Activated CD4-positive, alpha-beta T cell treated with anti-CD3 and anti-CD28 coated beads, Interleukin-2, amount 50 U/mL, for 4 hours (primary cell): Measurements from ENCODE around the gene AGPAT1.
"Not testable (repeated sequence)": the region's sequence is repeated elsewhere in the genome, so short reads cannot be mapped to it uniquely, and the experiment has no call there.

Experiments
- DNase-seq, 2 experiments: peaks; one replicate each; pipeline ENCODE4 v3.0.0-alpha.2; 2020

AGPAT1 gene

GRCh38 chr6:32175711-32176475 is at the start of gene AGPAT1:
TSS of gene AGPAT1 (minus strand) at chr6:32176084. CDS start at chr6:32171496, 4,588 bp downstream.
- peak; percentile 96 for DNase-seq

GRCh38 chr6:32224696-32225095 is 48.8 kb upstream of the AGPAT1 start:
- DNase-seq, result no peak

- DNase-seq, result no peak
Observed at GRCh38 chr6:32223258-32224235, 47.7 kb upstream of the AGPAT1 start, which contains the start of gene NOTCH4. TSS of gene NOTCH4 (minus strand) at chr6:32224067. CDS start at chr6:32223928, 139 bp downstream.

GRCh38 chr6:32222333-32223230 is 46.7 kb upstream of the AGPAT1 start:
- no peak for DNase-seq

GRCh38 chr6:32220021-32220420 is 44.1 kb upstream of the AGPAT1 start:
- no peak for DNase-seq

- no peak for DNase-seq
Observed at GRCh38 chr6:32218167-32218566, 42.3 kb upstream of the AGPAT1 start.

GRCh38 chr6:32216998-32217397 is 41.1 kb upstream of the AGPAT1 start:
- DNase-seq, result no peak

GRCh38 chr6:32216285-32216684 is 40.4 kb upstream of the AGPAT1 start:
- DNase-seq, result no peak

- DNase-seq, result no peak
Observed at GRCh38 chr6:32215617-32216016, 39.7 kb upstream of the AGPAT1 start.

- DNase-seq, result no peak
Observed at GRCh38 chr6:32214126-32214525, 38.2 kb upstream of the AGPAT1 start.

GRCh38 chr6:32213649-32214048 is 37.8 kb upstream of the AGPAT1 start:
- DNase-seq, result no peak

- no peak for DNase-seq
Observed at GRCh38 chr6:32212076-32212760, 36.3 kb upstream of the AGPAT1 start.

- not testable (repeated sequence) for DNase-seq
Observed at GRCh38 chr6:32211432-32211831, 35.5 kb upstream of the AGPAT1 start.

- DNase-seq, result no peak
Observed at GRCh38 chr6:32210191-32210601, 34.3 kb upstream of the AGPAT1 start.

- no peak for DNase-seq
Observed at GRCh38 chr6:32208996-32209395, 33.1 kb upstream of the AGPAT1 start.

GRCh38 chr6:32204268-32204715 is 28.4 kb upstream of the AGPAT1 start:
- DNase-seq, result no peak

GRCh38 chr6:32203426-32204267 is 27.8 kb upstream of the AGPAT1 start:
- no peak for DNase-seq

GRCh38 chr6:32202186-32202585 is 26.3 kb upstream of the AGPAT1 start:
- DNase-seq, result no peak

- DNase-seq, result no peak
Observed at GRCh38 chr6:32200711-32201475, 25.0 kb upstream of the AGPAT1 start.

- no peak for DNase-seq
Observed at GRCh38 chr6:32198866-32199265, 23.0 kb upstream of the AGPAT1 start.
